OCI-LY1 (cell line): ENCODE results near the gene LRRC4.

Experiments
- H2AFZ ChIP-seq: fragments of 200-600 bp; sonication (generic), shearing (Covaris generic); 2 replicates; pipeline ENCODE4 v1.6.0; 2014; ENCODE audit warnings: antibody characterized with exemption, mild to moderate bottlenecking, low read length
- H3F3A ChIP-seq: fragments of 200-600 bp; sonication (generic), shearing (Covaris generic); 2 replicates; pipeline ENCODE4 v1.6.0; 2014; ENCODE audit warnings: mild to moderate bottlenecking, antibody characterized with exemption, low read length, moderate library complexity; ENCODE audit not compliant: insufficient read depth
- H3K27ac ChIP-seq: fragments of 200-600 bp; sonication (generic); 2 replicates; pipeline ENCODE4 v1.5.1; 2014; ENCODE audit warnings: low read length, mixed run types, mild to moderate bottlenecking, low read depth; ENCODE audit not compliant: poor library complexity, severe bottlenecking
- H3K27me3 ChIP-seq: fragments of 200-600 bp; sonication (generic); 2 replicates; pipeline ENCODE4 v1.6.0; 2014; ENCODE audit warnings: antibody characterized with exemption, mild to moderate bottlenecking, low read length, moderate library complexity; ENCODE audit not compliant: insufficient read depth
- H3K36me3 ChIP-seq: fragments of 200-600 bp; sonication (generic); 2 replicates; pipeline ENCODE4 v1.6.1; 2014; ENCODE audit warnings: mild to moderate bottlenecking, antibody characterized with exemption, low read length, moderate library complexity, mixed read lengths; ENCODE audit not compliant: insufficient read depth
- H3K4me1 ChIP-seq: fragments of 200-600 bp; sonication (generic); 2 replicates; pipeline ENCODE4 v1.5.1; 2014; ENCODE audit warnings: mild to moderate bottlenecking, low read length, moderate library complexity; ENCODE audit not compliant: insufficient read depth, severe bottlenecking
- H3K4me2 ChIP-seq: fragments of 200-600 bp; sonication (generic), shearing (Covaris generic); 2 replicates; pipeline ENCODE4 v1.6.1; 2014; ENCODE audit warnings: low read length
- H3K4me3 ChIP-seq: fragments of 200-600 bp; sonication (generic); 2 replicates; pipeline ENCODE4 v1.5.1; 2014; ENCODE audit warnings: low read length, low read depth, mild to moderate bottlenecking, mixed read lengths; ENCODE audit not compliant: poor library complexity, severe bottlenecking
- H3K79me2 ChIP-seq: fragments of 200-600 bp; shearing (Covaris generic); 2 replicates; pipeline ENCODE4 v1.6.1; 2016; ENCODE audit warnings: mixed run types, low read length, mixed read lengths; ENCODE audit not compliant: insufficient read depth
- H3K9ac ChIP-seq: fragments of 200-600 bp; sonication (generic), shearing (Covaris generic); 2 replicates; pipeline ENCODE4 v1.6.1; 2014; ENCODE audit warnings: mild to moderate bottlenecking, low read length, mixed read lengths
- H3K9me2 ChIP-seq: fragments of 200-600 bp; sonication (generic), shearing (Covaris generic); 2 replicates; pipeline ENCODE4 v1.6.1; 2014; ENCODE audit warnings: low read depth, mild to moderate bottlenecking, low read length, mixed read lengths
- H3K9me3 ChIP-seq: fragments of 200-600 bp; shearing (Covaris generic); 2 replicates; pipeline ENCODE4 v1.6.1; 2014; ENCODE audit warnings: low read length, mixed read lengths
- H4K20me1 ChIP-seq: fragments of 200-600 bp; sonication (generic), shearing (Covaris generic); 2 replicates; pipeline ENCODE4 v1.6.0; 2016; ENCODE audit warnings: mild to moderate bottlenecking, low read length; ENCODE audit not compliant: insufficient read depth
- EZH2 ChIP-seq: fragments of 200-600 bp; sonication (generic), shearing (Covaris generic); IDR thresholded peaks from 2 replicates; pipeline ENCODE4 v1.8.0; 2017; ENCODE audit warnings: borderline replicate concordance, mixed run types, mild to moderate bottlenecking, antibody characterized with exemption, low read length, moderate library complexity, mixed read lengths
- TF ChIP-seq, protein P1 (sequence below): fragments of 200-600 bp; sonication (generic), shearing (Covaris generic); IDR thresholded peaks from 2 replicates; pipeline ENCODE4 v1.5.1; 2017; ENCODE audit warnings: mild to moderate bottlenecking, antibody characterized with exemption, low read length, moderate library complexity, mixed read lengths

Gene LRRC4

DNA sequence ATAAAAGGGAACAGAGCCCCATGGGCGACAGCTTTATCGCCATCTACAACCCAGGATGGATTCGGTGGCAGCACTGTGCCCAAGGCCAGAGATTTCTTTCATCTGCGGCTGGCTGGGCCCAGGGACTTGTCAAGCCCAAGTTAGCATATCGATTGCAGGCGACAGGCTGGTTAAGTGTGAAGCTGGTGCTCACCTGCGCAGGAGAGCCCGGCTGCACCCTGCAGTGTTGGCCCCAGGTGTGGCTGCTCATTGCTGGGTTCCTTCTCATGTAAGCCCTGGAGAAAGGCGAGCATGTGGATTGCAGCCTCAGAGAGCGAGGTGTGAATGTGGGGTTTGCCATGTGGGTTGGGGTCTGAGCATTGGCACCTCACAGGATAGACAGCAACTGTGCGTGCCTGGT lies 40.6 kb upstream of the LRRC4 start:
- Histone ChIP-seq H3K9me2 (no peaks in the 10 kb centered on the region), H3K27me3 (no peaks in the 10 kb centered on the region), H3K9ac (no peak overlapping the region), H2AFZ (no peak overlapping the region), H3K9me3 (no peaks in the 10 kb centered on the region), H3K27ac (no peak overlapping the region), H3K79me2 (no peaks in the 10 kb centered on the region), H3K4me3 (no peak overlapping the region), H3K4me2 (no peak overlapping the region), H3K4me1 (no peaks in the 10 kb centered on the region), H4K20me1 (no peaks in the 10 kb centered on the region), H3K36me3 (peaks cover 8% of the 10 kb centered on the region; the same call in 1 of the 2 replicates), H3F3A (no peaks in the 10 kb centered on the region)
- no peak for TF ChIP-seq EZH2
- TF ChIP-seq, protein P1, sequence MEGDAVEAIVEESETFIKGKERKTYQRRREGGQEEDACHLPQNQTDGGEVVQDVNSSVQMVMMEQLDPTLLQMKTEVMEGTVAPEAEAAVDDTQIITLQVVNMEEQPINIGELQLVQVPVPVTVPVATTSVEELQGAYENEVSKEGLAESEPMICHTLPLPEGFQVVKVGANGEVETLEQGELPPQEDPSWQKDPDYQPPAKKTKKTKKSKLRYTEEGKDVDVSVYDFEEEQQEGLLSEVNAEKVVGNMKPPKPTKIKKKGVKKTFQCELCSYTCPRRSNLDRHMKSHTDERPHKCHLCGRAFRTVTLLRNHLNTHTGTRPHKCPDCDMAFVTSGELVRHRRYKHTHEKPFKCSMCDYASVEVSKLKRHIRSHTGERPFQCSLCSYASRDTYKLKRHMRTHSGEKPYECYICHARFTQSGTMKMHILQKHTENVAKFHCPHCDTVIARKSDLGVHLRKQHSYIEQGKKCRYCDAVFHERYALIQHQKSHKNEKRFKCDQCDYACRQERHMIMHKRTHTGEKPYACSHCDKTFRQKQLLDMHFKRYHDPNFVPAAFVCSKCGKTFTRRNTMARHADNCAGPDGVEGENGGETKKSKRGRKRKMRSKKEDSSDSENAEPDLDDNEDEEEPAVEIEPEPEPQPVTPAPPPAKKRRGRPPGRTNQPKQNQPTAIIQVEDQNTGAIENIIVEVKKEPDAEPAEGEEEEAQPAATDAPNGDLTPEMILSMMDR, result no peak

DNA sequence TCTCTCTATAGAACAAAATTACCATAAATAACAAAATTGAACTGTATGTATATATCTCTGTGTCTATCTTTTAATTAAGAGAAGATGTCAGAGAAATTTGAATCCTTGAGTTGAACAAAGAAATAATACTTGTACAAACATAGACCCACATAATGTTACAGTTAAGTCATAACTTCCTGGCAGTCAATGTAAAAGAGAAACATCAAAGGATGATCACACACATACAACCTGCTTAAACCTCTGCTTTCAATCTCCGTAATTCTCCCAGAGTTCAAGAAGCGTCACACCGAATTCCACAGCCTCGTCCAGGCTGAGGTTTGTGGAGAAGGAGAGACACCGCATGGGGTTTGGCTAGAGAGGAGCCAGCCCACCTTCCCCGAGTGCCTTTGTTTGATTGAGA lies 40.1 kb upstream of the LRRC4 start:
- no peak overlapping the region for H3K27ac ChIP-seq
- H3F3A ChIP-seq, result no peaks in the 10 kb centered on the region
- no peaks in the 10 kb centered on the region for H3K9me3 ChIP-seq
- no peaks in the 10 kb centered on the region for H4K20me1 ChIP-seq
- no peak overlapping the region for H3K4me2 ChIP-seq
- H3K36me3 ChIP-seq, result peaks cover 7% of the 10 kb centered on the region; the same call in 1 of the 2 replicates
- no peak overlapping the region for H3K4me3 ChIP-seq
- no peaks in the 10 kb centered on the region for H3K27me3 ChIP-seq
- TF ChIP-seq, protein P1, result no peak
- no peak for TF ChIP-seq EZH2
- no peaks in the 10 kb centered on the region for H3K79me2 ChIP-seq
- no peak overlapping the region for H3K9ac ChIP-seq
- H3K4me1 ChIP-seq, result no peaks in the 10 kb centered on the region
- no peak overlapping the region for H2AFZ ChIP-seq
- H3K9me2 ChIP-seq, result no peaks in the 10 kb centered on the region

DNA sequence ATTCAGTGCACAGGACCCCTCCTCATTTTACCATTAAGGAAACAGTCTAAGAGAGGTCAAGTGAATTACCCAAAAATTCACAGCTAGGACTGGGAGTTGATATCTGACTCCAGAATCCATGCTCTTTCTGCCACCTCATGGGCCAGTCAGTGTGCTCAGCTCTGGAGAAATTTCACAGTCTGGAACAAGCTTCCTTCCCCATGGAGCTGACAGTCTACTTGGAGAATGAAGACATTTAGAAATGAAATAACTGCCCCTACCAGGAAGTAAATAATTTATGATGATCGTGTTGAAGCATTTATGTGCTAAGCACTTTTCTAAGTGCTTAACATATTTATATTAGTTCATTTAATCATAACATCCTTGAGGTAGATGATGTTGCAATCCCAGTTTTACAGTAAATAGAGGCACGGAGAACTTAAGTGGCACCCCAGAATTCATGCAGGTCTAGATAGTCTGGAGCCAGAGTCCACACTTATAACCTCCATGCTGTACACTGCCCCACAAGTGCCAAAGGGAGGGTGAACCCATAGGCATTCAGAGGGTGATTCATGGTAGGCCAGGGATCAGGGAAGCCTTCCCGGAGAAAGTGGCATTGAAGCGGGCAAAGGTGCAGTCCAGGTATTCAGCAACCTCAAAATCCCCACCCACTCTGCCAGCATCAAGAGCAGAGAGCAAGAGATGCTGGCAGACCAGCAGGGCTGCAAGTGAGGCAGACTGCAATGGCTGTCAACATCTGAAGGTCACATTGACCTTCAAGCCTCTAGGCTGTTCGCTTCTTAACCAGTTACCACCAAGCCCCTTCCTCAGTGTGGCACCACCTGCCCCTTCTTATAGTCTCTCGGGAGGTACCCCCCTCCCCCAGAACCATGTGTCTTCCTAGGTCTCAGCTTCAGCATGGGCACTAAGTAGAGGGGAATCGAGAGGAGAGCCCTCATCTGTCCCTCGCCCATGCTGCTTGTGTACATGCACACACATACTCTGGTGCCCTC lies 38.4 kb upstream of the LRRC4 start:
- no peaks in the 10 kb centered on the region for H3K9me3 ChIP-seq
- no peak overlapping the region for H3K4me2 ChIP-seq
- H3K4me1 ChIP-seq, result no peaks in the 10 kb centered on the region
- TF ChIP-seq, protein P1, result no peak
- TF ChIP-seq EZH2, result no peak
- H3K9ac ChIP-seq, result no peak overlapping the region
- no peak overlapping the region for H3K4me3 ChIP-seq
- H3K27me3 ChIP-seq, result no peaks in the 10 kb centered on the region
- no peaks in the 10 kb centered on the region for H3F3A ChIP-seq
- no peaks in the 10 kb centered on the region for H3K9me2 ChIP-seq
- peaks cover 8% of the 10 kb centered on the region; the same call in 1 of the 2 replicates for H3K36me3 ChIP-seq
- H2AFZ ChIP-seq, result no peak overlapping the region
- H3K79me2 ChIP-seq, result no peaks in the 10 kb centered on the region
- no peak overlapping the region for H3K27ac ChIP-seq
- no peaks in the 10 kb centered on the region for H4K20me1 ChIP-seq
